Stimulated activated CD8-positive, alpha-beta memory T cell treated with anti-CD3 and anti-CD28 coated beads, Interleukin-7, amount 100 ng/mL, for 24 hours (primary cell): Measurements from ENCODE around the gene ATP6V1B1.

ENCODE experiments used
- DNase-seq: peaks from one replicate; pipeline ENCODE4 v3.0.0-alpha.2; 2020; ENCODE audit warnings: low read depth

The ATP6V1B1 gene

DNA sequence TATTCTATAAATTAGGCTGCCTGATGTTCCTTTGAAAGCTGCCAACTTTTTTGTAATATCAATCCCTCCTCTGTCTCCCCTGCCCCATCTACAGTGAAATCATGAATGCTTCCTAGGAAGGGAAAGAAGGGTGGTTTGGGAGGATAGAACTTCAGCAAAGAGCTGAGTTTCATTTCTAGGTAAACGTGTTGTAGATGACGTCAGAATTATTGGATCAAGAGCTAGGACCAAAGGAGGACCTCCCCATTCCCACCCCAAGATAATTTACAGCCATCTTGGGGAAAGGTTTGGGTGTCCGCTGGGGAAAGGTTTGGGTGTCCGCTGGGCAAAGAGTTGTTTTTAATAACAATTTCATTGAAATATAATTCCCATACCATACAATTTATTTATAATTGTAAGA lies 31.5 kb downstream of the ATP6V1B1 start:
- no peak for DNase-seq

DNA sequence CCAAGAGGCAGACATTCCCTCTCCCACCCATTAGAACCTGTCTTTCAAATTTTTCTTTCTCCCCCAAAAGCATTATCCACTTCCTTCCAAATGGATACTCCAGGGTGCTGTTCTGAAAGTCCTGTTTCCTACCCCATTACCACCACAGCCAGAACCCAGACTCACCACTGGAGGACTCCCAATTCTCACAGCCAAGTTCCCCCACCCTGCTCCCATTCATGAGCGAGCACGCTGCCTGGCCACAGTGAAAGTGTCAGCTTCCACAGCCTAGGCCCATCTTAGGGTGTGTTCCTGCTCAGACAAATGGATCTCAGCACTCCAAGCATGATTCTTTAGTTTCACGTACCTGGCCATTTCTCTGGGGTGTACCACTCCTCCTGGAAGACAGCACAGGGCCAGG lies 38.9 kb downstream of the ATP6V1B1 start:
- DNase-seq = no peak

- no peak for DNase-seq
These were observed 39.5 kb downstream of the ATP6V1B1 start for GRCh38 chr2:70975237-70975636.

DNA sequence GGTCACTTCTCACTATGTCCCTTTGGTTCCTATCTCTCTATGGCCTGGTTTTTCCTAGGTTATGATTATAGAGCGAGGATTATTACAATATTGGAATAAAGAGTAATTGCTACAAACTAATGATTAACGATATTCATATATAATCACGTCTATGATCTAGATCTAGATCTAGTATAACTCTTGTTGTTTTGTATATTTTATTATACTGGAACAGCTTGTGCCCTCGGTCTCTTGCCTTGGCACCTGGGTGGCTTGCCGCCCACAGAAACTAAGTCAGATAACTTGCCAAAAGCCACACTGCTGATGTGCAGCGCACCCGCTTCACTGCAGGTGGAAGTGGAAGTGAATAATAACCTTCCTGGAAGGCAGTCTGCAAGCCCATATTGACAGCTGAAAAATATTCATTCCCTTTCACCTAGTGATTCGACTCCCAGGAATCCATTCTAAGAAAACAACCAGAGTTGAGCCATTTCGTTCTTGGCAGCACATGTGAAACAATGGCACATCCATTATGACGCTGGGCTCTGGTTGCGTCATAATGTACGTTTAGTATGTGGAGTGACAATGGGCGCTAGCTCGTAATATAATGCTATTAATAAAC lies 42.0 kb downstream of the ATP6V1B1 start:
- no peak for DNase-seq

GRCh38 chr2:70978341-70979179 lies 42.9 kb downstream of the ATP6V1B1 start, which contains the start of gene ANKRD53:
Gene ANKRD53, plus strand, starts transcription at chr2:70978630. Its CDS starts 16 bp downstream, at chr2:70978646.
- no peak for DNase-seq

- no peak for DNase-seq
These were observed 43.4 kb downstream of the ATP6V1B1 start for GRCh38 chr2:70979180-70979488.

GRCh38 chr2:70979626-70980025 lies 43.9 kb downstream of the ATP6V1B1 start:
- no peak for DNase-seq

GRCh38 chr2:70981421-70981820 lies 45.7 kb downstream of the ATP6V1B1 start:
- DNase-seq = no peak

DNA sequence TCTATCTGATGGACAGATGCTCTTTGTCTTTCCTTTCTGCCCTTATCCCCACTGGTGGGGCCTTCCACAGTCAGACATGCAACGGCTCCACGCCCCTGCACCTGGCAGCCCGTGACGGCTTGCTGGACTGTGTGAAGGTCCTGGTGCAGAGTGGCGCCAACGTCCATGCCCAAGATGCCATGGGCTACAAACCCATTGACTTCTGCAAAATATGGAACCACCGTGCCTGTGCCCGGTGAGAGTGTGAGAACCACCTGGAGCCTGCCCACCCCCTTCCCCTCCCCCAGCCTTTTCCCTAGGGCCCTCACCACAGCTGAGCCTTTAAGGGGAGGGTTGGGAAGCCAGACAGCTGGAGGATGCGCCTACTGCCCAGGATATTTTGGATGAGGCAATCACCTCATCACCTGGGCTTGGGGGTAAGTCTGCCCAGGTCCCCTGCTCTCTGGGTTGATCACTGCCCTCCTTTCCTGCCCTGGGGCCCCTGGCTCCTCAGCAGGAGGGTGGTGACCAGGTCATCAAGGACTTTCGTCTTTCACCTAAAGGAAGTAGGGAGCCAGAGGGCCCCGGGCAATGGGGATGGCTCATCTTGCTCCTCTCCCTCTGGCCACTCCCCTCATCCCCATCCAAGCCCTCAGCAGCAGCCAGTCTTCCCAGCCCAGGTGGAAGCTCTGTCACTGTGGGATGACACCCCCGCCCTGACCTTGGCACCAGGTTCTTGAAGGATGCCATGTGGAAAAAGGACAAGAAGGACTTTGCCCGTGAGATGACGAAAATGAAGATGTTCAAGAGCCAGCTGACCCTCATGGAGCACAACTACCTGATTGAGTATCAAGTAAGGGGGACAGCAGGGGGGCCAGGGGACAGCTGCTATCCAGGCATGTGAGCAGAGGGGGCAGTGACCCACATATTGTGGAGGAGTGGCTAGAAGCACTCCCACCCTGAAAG lies 46.4 kb downstream of the ATP6V1B1 start:
- DNase-seq = no peak

GRCh38 chr2:70982971-70983370 lies 47.3 kb downstream of the ATP6V1B1 start:
- DNase-seq = no peak

- no peak for DNase-seq
These were observed 48.0 kb downstream of the ATP6V1B1 start for GRCh38 chr2:70983506-70984227.

DNA sequence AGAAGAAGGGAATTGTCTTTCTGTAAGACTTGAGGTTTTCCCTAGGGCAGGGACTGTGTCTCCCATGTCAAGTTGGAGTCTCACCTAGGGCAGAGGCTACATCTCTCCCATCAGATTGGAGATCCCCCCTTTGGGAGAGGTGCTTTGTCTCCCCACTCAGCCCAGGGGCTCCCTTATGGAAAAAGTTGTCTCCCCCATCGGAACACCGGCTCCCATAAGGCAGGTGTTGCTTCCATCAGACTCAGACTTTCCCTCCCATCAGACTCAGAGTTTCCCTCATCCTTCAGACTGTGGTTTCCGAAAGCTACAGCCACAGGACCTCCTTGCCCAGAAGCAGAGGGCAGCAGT lies 48.5 kb downstream of the ATP6V1B1 start:
- no peak for DNase-seq

GRCh38 chr2:70984576-70985282 lies 49.0 kb downstream of the ATP6V1B1 start:
- peak; percentile 63 for DNase-seq

GRCh38 chr2:70985283-70985688 lies 49.6 kb downstream of the ATP6V1B1 start:
- no peak for DNase-seq

DNA sequence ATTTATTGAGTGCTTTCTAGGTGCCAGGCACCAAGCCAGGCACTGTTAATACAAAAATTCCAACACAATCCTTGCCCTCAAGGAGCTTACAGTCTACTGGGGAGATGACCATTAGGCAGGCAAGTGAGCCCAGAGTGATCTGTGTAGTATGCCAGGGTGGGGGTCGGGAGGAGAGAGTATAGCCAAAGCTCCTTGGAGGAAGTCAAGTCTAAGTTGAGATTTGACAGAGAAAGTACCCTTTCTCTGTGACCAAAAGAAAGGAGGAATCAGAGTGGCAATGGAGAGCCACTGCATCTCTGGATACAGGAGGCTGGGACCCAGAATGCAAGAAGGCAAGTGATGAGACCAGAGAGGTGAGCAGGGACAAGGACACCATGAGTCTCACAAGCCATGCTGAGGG lies 50.3 kb downstream of the ATP6V1B1 start:
- DNase-seq = no peak

- no peak for DNase-seq
These were observed 50.9 kb downstream of the ATP6V1B1 start for GRCh38 chr2:70986499-70987189.

- no peak for DNase-seq
These were observed 51.7 kb downstream of the ATP6V1B1 start for GRCh38 chr2:70987386-70987785.

GRCh38 chr2:70988151-70988550 lies 52.5 kb downstream of the ATP6V1B1 start:
- no peak for DNase-seq

GRCh38 chr2:70988726-70989648 lies 53.3 kb downstream of the ATP6V1B1 start:
- DNase-seq = no peak

GRCh38 chr2:70990216-70990615 lies 54.5 kb downstream of the ATP6V1B1 start:
- DNase-seq = no peak
